ENCODE results near the gene PLB1. TPM values are rescaled to one million over a fixed set of nuclear protein-coding genes. Genes with fewer than 3 reads are reported as not detected.
A peak's percentile ranks its signal among the peaks of the same experiment; 100 is the strongest.
"Not testable (repeated sequence)": the region's sequence is repeated elsewhere in the genome, so short reads cannot be mapped to it uniquely, and the experiment has no call there.

PLB1 gene
- total RNA-seq, 1 experiment from 2014 or later, result 0.86 TPM

DNA sequence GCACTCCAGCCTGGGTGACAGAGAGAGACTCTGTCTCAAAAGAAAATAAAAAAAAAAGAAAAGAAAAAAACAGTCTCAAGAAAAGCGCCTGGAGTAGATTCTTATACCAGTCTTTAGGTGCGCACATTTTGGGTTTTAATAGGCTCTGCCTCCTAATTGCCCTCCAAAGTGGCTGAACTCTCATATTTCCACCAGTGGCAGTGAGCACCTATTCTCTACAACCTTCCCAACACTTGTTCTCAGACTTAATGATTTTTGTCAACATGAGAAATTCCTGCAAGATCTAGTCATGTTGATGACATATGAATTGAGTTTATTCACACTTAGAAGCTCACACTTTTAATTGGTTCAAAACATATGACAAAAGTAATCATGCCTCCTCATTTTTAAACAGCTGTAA is 39.0 kb downstream of the PLB1 start:
- no peak for DNase-seq (ENCODE audit: low read depth)

DNA sequence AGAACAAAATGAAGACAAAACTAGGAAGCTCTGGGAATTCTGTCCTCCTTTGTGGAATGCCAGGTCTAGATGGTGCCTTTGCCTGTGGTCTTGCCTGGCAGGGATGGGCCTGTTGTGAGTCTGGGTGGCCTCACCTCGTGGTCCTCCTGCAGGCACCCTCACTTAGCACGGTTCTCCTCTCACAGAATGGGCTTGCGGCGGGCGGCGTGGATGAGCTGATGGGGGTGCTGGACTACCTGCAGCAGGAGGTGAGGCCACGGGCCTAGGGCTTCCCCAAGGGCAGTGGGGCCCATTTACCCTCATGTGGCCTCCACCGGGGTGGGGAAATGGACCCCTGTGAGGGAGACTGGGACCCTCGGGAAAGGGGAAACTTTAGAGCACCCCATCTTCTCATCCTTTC is 42.3 kb downstream of the PLB1 start:
- no peak for DNase-seq (ENCODE audit: low read depth)

DNA sequence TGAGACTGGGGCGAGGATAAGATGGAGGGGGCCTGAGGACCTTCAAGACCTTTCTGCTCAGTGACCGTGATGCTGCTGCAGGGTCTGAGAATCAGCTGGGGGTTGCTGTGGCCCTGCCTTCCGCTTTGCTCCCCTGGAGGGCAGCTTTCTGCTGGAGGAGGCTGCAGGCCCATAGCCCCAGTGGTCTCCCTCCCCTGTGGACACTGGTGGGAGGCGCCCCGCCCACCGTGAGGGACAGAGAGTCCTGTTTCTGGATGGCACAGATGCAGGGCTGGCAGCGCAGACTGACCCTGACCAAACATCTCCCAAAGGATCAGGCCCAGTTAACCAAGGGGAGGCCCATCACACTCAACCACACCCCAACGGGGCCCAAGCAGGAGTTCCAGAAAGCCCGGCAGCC is 42.8 kb downstream of the PLB1 start:
- no peak for DNase-seq (ENCODE audit: low read depth)

DNA sequence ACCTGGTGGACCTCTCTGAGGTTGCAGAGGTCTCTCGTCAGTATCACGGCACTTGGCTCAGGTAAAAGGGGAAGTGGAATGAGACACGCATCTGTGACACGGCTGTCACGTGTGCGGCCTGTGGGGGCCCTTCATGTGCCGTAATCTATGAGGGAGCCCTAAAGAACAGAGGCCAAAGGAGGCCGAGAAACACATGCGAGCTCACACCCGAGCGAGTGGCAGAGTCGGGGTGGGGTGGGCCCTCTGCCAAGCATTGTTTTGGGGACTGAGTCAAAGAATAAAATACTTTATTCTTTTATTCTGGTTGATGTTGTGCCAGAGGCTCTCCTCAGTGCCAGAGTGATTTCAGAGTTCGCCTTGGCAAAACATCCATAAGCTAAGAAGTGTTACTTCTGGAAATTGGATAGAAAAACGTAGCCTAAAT is 43.3 kb downstream of the PLB1 start:
- DNase-seq (ENCODE audit: low read depth), result no peak

DNA sequence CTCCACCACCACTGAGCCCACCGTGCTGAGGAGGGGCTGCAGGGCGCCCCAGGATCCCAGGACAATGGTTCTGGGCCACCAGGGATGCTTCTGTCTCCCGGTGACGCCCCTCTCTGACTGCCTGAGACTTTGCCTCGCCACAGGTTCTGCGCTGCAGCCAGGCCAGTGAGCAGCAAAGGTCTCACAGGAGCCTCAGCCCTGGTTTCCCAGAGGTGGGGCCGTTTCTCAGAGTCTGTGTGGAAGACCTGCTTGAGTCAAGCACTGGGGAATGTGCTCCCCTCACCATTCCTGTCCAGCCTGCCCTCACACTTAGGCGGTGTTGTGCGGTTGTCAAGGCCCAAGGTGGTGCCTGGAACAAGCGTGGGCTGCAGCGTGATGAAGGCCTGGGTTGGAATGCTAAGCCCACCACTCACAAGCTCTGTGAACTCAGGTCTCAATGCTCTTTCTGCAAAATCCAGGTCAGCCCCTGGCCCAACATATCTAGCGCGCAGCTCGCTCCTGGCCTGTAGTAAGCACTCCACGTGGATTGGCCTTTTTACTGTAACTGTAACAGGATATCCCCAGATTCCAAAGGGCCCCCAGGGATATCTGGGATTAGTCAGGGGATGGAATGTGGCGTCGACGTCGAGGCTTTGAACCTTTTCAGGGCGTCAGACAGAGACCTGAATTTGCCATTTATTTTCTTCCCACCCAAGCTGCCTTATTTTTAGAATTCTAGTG is 47.6 kb downstream of the PLB1 start:
- peak; percentile 42 for DNase-seq (ENCODE audit: low read depth)

DNA sequence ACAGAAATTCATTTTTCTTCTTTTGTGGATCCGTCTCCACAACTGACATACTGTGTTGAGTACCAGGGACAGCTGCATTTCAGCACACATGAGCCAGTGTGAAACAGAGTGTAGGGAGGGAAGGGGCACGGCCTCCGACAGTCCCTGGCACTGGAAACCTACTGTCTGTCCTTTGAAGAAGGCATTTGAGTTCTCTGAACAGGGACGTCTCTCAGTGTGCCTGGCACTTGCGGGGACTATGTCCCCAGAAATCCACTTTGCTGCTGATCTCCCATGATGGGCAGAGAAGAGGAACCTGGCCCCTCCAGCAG is 48.1 kb downstream of the PLB1 start:
- DNase-seq (ENCODE audit: low read depth), result no peak

DNA sequence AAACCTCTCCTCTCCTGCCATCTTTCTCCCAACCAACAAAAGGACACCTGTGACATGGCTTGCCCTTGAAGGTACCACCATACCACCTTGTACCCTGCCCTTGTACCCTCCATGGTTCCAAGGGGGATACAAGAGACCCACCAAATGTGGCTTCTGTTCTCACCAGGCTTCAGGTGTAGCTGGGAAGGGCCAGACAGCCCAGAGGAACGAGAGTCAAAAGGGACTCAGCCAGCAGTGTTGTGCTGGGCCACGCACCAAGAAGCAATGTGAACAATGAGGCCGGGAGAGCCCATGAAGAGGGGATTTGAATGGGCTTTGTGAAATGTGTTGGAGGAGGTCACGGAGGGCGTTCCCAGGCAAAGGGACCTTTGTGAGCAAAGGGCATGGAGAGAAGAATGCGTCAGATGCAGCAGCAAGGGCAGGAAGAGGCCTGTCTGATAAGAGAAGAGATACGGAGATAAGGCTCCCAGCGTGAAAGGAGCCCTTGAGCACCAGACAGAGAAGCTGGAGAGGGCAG is 48.6 kb downstream of the PLB1 start:
- no peak for DNase-seq (ENCODE audit: low read depth)

DNA sequence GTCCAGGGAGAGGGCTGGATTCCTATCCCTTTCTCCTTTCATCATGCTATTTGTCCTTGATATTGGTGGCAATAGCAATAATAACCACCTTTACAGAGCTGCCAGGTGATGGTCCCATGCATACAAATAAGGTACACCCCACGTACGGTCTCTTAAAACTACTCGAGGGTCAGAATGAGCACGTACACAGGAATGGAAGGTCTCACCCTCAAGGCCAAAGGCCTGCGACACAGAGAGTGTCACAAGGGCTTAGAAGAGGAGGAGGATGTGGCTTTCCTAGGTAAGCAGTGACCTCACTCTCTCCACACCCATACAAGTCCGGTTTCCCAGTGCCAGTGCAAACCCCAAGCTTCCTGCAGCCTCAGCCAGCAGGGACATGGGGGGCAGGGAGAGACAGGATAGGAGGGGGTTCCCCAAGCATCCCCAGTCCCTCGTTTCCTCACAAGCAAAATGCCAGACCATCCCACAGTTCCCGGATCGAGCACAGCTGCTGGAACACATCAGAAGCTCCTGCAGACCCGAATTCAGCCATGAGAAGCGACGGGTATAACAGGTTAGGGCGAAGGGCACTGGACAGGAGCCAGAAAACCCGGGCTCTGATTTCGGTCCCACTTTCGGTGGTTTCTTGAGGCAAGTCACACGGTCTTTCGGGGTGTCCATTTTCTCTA is 49.2 kb downstream of the PLB1 start:
- DNase-seq (ENCODE audit: low read depth), result peak; percentile 69

DNA sequence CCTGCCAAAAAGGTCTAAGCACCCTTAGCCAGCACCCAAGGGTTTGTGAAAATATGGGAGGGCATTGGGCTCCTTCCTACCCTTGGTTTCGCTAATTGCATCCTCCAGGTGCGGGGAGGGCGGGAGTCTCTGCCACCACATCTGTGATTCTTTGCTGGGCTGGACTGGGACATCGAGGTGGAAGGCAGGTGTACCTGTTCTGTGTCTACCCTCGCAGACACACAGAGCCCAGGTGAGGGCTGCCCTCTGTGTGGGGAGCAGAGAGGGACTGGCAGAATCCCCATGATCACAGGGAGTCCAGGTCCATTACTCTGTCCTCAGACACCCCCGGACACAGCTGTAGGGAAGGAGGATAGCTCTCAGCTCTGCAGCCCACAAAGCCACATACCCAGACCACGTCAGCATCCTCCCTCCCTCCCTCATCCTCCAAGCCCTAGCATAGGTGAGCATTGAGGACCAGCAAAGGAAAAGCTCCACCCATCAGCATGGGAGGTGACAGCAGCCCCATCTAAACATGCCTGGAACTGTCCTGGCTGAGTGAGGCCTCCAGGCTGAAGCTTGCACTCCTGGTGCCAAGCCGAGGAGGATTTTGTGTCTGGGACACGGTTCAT is 49.8 kb downstream of the PLB1 start:
- no peak for DNase-seq (ENCODE audit: low read depth)

DNA sequence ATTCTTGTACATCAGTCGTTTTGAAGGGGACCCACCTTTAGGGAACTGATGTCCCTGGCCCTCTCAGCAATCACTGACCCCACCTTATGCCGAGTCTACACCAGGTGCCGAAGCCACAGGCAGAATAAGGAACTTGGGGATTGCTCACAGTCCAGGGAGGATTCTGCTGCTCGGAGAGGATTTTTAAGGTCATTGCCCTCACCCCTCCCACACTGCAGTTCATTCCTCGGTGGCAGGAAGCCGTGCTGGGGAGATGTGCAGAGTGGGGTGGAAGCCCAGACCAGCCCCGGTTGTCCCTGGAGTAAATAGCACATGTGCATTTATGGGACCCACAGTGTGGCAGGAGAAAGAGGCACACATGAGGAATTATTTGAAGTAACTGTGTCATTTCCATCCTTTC is 50.4 kb downstream of the PLB1 start:
- no peak for DNase-seq (ENCODE audit: low read depth)

DNA sequence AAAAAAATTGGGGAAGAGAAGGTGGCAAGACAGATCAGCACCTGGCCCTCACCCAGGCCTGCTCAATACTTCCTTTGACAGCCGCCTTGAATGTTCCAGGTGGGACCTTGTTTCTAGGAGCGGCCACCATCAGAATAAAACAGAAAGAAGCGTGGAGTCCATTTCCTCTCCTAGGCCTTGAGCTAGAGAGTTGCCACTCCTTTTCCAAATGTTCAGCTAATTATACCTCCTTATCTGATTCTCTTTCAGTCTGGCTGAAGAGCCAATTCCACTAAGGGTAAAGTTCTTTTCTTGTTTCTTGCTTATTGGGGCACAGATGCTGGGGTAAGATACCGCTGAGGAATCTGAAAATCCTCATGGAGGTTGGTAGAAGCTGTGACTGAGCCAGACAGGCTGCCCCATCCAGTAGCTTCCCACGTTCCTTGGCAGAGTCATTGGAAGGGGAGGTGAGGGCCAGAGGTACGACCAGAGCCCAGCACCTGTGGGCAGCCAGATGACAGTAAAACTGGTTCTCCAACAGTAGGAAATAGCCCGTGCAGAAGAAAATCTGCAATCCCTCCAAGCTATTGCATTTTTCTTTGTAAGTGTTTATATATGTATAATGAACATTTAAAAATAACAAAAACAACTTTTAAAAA is 51.5 kb downstream of the PLB1 start:
- DNase-seq (ENCODE audit: low read depth), result no peak

DNA sequence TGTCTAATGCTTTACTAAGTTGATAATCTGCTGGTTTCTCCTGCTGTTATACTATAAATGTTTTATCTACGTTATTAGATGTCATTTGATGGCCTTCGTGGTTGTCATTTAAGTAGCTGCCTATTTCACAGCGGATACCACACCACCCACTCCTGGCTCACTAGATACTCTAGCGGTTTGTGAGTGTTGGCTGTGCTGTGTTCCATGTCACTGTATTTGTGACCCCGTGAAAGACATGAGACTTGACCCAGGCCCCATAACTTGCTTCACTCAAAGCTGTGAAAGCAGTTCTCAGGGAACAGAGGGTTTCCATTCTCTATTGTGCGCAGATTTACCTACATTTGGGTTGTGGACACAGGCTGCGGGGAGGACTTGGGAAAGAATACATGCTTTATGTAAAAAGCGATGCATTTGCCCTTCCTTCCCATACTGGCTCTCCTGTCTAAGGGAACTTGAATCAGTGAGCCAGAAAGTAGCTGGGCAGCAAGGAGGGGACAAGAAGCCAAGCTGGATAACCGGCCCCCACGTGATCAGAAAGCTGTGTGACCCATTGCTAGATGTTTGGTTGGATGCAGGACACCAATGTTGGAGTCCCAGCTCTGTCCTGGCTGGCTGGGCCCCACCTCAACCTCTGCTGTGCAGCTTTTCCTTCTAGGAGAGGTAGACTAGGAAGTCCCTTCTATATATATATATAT is 52.2 kb downstream of the PLB1 start:
- DNase-seq (ENCODE audit: low read depth), result no peak

DNA sequence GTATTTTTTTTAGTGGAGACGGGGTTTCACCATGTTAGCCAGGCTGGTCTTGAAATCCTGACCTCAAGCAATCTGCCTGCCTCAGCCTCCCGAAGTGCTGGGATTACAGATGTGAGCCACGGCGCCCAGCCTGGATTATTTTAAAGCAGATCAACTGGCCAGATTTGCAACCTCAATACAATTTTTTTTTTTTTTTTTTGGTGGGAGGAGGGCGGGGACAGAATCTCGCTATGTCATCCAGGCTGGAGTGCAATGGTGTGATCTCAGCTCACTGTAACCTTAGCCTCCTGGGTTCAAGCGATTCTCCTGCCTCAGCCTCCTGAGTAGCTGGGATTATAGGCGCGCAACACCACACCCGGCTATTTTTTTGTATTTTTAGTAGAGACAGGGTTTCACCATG is 54.5 kb downstream of the PLB1 start:
- not testable (repeated sequence) for DNase-seq (ENCODE audit: low read depth)

DNA sequence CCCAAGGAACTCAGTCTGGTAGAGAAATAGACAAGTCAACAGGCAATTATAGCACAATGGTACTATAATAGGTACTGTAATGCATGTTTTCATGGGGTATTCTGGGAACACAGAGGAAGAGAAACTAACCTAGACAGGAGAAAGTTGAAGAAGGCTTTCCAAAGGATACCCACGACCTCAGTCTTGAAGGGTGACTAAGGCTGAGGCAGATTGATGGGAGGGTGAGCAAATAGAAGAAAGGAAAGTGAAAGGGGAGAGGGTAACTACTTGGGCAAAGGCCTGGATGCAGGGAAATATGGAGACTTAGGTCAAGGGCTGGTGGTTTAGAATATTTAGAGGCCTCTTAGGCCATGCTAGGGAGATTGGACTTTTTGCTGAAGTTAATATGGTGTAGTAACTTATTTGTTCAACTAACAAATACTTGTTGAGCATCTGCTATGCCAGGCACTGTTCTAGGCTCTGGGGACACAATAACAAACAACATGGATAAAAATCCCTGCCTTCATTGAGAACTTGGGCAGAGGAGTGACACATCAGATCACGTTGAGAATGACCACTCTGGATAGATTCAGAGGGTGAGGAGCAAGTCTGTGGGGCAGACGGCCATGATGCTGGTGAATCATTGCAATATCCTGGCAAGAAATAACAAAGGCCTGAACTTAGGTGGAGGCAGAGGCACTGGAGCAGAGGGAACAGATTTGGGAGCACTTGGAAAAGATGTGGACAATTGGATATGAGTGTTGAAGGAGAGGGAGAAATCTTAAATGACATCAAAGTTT is 56.4 kb downstream of the PLB1 start:
- peak; percentile 62 for DNase-seq (ENCODE audit: low read depth)

DNA sequence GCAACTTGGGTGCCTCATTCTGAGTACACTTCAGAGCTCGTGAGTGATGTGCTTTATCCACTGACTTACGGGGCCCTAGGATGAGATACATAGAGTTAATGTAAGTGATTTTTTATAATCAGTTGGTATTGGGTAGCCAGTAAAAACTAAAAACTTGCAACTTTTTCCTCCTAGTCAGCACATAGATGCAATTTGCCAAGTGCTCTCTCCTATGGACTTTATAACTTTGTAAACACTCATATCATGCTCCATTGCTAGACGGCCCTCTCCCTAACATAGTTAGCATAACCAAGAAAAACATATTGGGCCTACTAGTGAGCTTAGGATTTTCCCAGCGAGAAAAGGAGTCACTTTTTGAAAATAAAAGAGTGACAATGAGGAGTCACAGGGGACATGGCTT is 60.4 kb downstream of the PLB1 start:
- no peak for DNase-seq (ENCODE audit: low read depth)

DNA sequence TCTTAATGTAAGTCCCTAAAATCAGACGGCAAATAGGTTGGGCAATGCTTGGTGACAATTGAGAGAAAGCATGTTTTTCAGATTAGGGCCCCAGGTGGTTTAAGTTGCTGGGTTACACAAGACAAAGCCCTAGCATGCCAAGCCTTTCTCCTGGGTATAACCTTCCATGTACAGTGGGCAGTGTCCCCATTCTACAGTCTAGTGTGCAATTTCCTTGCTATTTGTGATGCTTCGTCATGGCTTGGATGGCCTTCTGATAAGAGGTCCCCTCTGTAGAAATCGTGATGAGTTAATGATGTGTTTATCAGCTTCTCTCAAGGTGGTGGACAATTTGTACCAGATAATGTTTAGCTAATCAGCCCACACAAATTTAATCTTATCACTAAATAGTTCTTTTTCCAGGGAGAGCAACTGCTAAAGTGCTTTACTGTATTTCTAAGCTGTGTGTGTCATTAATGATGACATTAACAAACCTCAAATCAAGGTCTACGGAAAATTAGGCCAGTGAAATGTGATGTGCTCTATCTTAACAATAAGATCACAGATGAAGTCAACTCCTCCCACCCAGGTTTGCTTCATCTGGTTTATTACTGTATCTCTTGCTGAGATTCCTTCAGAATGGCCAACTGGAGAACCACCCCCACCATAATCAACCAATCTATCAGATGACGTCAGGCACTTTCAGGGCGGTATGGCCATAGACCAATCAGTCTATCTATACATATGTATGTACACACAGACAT is 61.7 kb downstream of the PLB1 start:
- DNase-seq (ENCODE audit: low read depth), result no peak

DNA sequence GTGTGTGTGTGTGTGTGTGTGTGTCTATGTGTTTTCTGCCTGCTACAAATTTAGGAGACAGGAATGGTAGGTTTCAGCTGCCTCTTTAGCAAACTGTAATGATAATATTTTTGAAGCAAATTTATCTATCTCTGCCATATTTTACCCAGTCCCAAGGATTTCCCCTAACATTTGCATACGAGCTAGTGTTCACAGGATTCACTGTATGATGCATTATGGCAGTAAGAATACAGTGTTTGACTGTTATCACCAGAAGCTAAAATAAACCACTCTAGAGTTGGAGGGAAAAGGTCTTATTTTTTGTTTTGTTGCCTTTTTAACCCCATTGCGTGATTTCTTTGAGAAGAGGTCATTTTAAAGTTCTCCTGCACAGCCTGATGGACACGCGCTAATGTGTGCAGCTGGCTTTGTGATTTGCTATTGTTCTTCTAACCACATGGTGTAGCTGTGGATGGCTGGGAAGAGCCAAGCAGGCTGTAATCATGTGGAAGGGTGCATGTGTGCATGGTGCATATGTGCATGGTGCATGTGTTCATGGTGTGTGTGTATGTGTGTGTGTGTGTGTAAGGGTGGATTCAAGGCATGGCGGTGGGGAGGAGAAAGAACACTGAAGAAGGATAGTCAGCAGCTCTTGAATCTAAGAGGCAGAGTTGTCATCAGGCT is 62.4 kb downstream of the PLB1 start:
- no peak for DNase-seq (ENCODE audit: low read depth)

DNA sequence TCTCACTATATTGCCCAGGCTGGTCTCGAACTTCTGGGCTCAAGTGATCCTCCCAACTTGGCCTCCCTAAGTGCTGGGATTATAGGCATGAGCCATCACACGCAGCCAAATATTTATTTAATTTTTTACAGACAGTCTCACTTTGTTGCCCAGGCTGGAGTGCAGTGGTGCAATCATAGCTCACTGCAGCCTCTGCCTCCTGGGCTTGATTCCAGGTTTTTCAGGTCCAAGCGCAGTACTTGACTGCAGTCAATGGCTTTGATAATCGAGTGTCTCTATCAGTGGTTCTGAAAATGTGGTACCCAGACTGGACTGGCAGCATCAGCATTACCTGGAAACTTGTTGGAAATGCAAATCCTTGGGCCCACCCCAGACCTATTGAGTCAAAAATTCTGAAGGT is 63.1 kb downstream of the PLB1 start:
- no peak for DNase-seq (ENCODE audit: low read depth)

DNA sequence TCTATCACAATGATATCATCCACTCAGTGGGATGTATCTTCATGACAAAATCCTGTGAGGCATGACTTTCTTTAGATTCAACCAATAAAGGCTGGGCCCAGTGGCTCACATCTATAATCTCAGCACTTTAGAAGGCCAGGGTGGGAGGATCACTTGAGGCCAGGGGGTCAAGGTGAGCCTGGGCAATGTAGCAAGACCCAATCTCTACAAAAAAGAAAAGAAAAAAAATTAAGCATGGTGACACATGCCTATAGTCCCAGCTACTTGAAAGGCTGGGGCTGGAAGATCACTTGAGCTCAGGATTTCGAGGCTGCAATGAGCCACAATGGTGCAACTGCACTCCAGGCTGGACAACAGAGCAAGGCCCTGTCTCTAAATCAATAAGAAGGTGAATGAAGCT is 68.0 kb downstream of the PLB1 start:
- no peak for DNase-seq (ENCODE audit: low read depth)

DNA sequence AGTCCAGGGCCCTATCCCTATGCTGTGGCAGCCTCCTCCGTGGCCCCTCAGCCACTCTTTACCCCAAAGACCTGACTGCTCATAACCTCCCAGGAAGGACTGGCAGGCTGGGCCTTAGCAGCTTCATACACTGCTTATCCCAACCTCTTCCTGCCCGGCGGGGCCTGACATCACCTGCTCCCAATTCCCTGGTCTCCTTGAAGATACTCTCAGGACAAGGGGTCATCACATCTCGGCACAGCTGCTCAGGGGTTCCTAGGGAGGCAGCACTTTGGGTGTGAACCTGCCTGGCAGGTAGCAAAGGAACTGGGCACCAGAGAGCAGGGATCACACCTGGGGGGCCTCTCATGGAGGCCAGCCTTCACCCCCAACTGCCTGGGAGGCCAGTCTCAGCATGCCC is 68.5 kb downstream of the PLB1 start:
- no peak for DNase-seq (ENCODE audit: low read depth)

Measured in Daoy (cell line).